Activated naive CD4-positive, alpha-beta T cell treated with anti-CD3 and anti-CD28 coated beads for 36 hours (primary cell): ENCODE data around the gene MDP1. TPM values are rescaled to one million over a fixed set of nuclear protein-coding genes. Genes with fewer than 3 reads are reported as not detected.
"Not testable (repeated sequence)": the region's sequence is repeated elsewhere in the genome, so short reads cannot be mapped to it uniquely, and the experiment has no call there.

Source experiments
- CTCF ChIA-PET: fragments of 350-600 bp; sonication (Branson Sonifier 250); formaldehyde crosslinking; loops from one replicate; lab custom pipeline; 2021; ENCODE audit warnings: antibody characterized with exemption; lab: Charles Lee
- DNase-seq: peaks from one replicate; pipeline ENCODE4 v3.0.0-alpha.2; 2020
- H3K27ac Mint-ChIP-seq: one replicate; pipeline ENCODE4 v1.8.0; 2021; ENCODE audit warnings: mild to moderate bottlenecking, mixed read lengths
- H3K27me3 Mint-ChIP-seq: one replicate; pipeline ENCODE4 v1.8.0; 2021; ENCODE audit warnings: low read depth, mixed read lengths
- H3K36me3 Mint-ChIP-seq: one replicate; pipeline ENCODE4 v1.8.0; 2021; ENCODE audit warnings: low read depth, mixed read lengths
- H3K4me1 Mint-ChIP-seq: one replicate; pipeline ENCODE4 v1.8.0; 2021; ENCODE audit warnings: low read depth, mixed read lengths
- H3K4me3 Mint-ChIP-seq: one replicate; pipeline ENCODE4 v1.8.0; 2021; ENCODE audit warnings: mild to moderate bottlenecking, moderate library complexity, mixed read lengths
- H3K9me3 Mint-ChIP-seq: one replicate; pipeline ENCODE4 v1.8.0; 2021; ENCODE audit warnings: mixed read lengths
- intact Hi-C: fragments of 100-400 bp; cut with micrococcal nuclease; formaldehyde crosslinking; loops from one replicate; pipeline ENCODE4 v1.15.1; 2023
- total RNA-seq, 2 experiments: library from RNA; stranded (reverse); gene quantifications; one replicate each; pipeline ENCODE4 v1.2.3, GENCODE V29; 2021

MDP1 gene
- total RNA-seq, 2 experiments from 2014 or later = 10.2 to 13.6 TPM

DNA sequence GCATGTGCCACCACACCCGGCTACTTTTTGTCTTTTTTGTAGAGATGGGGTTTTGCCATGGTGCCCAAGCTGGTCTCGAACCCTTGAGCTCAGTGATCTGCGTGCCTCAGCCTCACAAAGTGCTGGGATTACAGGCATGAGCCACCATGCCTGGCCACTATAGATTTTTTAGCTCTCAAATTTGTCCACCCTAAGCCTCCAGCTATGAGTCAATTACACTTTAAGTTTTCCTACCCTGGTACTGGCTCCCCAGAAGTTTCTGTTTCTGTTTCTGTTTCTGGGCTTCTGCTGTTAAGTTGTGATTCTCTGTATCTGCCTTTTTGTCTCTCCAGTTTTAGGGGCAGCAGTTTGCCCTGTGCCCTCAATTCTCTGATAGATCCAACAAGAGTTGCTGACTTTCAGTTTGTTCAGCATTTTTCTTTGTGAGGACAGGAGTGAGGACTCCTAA, 30.9 kb upstream of the MDP1 start:
- no peaks in the 10 kb centered on the region for H3K27me3 Mint-ChIP-seq
- CTCF ChIA-PET = interaction anchor here (0.6 to 9.5 kb wide), 17 partner anchors 11 to 185 kb away, joined by 3 to 310 read pairs (median 8); partner anchors contain the start of genes CIDEB, DHRS1, LTB4R2 and MDP1
- H3K4me1 Mint-ChIP-seq = peaks cover 36% of the 10 kb centered on the region
- peak overlapping the region; percentile 83 for H3K27ac Mint-ChIP-seq
- no peaks in the 10 kb centered on the region for H3K9me3 Mint-ChIP-seq
- H3K4me3 Mint-ChIP-seq = peak overlapping the region; percentile 31
- DNase-seq = peak; percentile 40
- peaks cover 5% of the 10 kb centered on the region for H3K36me3 Mint-ChIP-seq
- intact Hi-C loops = no loop called here

DNA sequence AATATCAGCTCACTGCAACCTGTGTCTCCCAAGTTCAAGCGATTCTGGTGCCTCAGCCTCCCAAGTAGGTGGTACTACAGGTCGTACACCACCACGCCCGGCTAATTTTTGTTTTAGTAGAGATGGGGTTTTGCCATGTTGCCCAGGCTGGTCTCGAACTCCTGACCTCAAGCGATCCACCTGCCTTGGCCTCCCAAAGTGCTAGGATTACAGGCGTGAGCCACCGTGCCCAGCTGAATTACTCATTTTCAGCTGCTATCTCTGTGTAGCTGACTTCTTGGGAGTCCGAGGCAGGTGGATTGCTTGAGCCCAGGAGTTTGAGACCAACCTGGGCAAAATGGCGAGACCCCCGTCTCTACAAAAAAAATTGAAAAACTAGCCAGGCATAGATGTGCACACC, 29.5 kb upstream of the MDP1 start:
- H3K27ac Mint-ChIP-seq, H3K4me3 Mint-ChIP-seq, H3K9me3 Mint-ChIP-seq, DNase-seq, H3K27me3 Mint-ChIP-seq, intact Hi-C loops: not testable (repeated sequence)
- Mint-ChIP-seq H3K4me1 (peaks cover 39% of the 10 kb centered on the region), H3K36me3 (peaks cover 13% of the 10 kb centered on the region)
- CTCF ChIA-PET = interaction anchor here (0.7 to 9.5 kb wide), 10 partner anchors 25 to 186 kb away, joined by 3 to 310 read pairs (median 6); partner anchors contain the start of genes CIDEB, DHRS1, LTB4R2 and MDP1

DNA sequence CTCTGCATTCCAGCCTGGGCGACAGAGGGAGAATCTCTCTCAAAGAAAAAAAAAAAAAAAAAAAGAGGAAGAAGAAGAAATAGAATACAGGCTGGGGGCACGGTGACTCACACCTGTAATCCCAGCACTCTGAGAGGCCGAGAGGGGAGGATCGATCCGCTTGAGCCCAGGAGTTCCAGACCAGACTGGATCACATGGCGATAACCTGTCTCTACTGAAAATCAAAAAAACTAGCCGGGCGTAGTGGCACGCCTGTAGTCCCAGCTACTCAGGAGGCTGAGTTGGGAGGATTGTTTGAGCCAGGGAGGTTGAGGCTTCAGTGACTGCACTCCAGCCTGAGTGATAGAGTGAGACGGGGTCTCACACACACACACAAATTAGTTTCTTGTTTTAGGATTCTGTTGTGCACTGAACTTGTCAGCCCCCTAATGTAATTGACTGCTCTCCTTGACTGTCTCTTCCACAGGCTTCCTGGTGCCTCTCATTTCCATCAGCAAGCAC, 27.5 kb upstream of the MDP1 start:
- Mint-ChIP-seq H3K4me3 (peak overlapping the region; percentile 97), H3K36me3 (peaks cover 22% of the 10 kb centered on the region), H3K27ac (peak overlapping the region; percentile 100), H3K4me1 (peaks cover 47% of the 10 kb centered on the region), H3K9me3 (no peaks in the 10 kb centered on the region), H3K27me3 (no peaks in the 10 kb centered on the region)
- intact Hi-C loops = loop anchor here (1.0 to 2.0 kb wide), 5 partner anchors 45 to 185 kb away; no protein-coding TSS in a partner anchor
- no peak for DNase-seq
- CTCF ChIA-PET = interaction anchor here (0.7 to 9.5 kb wide), 27 partner anchors 8 to 368 kb away, joined by 3 to 310 read pairs (median 9); partner anchors contain the start of genes CHMP4A, CIDEB, DHRS1 and GMPR2

DNA sequence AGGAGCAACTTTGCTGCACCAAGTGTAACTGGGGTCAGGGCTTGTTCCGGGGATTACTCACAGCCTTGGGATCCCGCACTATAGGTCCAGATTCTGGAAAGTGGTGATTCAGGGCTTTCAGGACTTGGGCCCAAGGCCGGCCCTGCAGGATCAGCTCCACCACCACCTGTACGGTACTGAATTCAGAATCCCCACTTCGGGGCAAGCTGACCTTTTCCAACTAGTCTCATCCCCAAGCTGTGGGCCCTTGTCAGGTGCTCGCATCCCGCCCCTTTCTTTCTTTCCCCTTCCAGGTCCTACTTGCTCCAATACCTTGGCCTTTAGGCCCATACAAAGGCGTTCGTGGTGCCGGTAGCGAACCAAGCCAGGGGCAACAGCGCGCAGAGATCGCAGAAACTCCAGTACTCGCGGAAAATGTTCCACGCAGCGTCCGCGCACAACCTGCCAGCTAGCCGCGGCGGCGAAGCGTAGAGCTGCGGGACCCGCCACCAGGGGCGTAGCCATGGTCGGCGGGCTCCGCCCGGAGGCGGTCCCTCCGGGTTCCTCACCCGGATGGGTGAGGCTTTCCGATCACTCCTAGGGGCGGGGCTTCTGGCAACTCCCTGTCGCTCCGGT, 26.1 kb upstream of the MDP1 start:
- intact Hi-C loops = loop anchor here (1.0 to 2.0 kb wide), 14 partner anchors 10 to 228 kb away; partner anchors contain the start of genes DCAF11, EMC9, GMPR2 and IPO4
- CTCF ChIA-PET = interaction anchor here (0.7 to 9.5 kb wide), 34 partner anchors 8 to 195 kb away, joined by 3 to 310 read pairs (median 7); partner anchors contain the start of genes CHMP4A, CIDEB, DCAF11 and DHRS1
- Mint-ChIP-seq H3K9me3 (no peaks in the 10 kb centered on the region), H3K27me3 (no peaks in the 10 kb centered on the region), H3K27ac (peak overlapping the region; percentile 100), H3K4me3 (peak overlapping the region; percentile 97), H3K36me3 (peaks cover 34% of the 10 kb centered on the region), H3K4me1 (peaks cover 49% of the 10 kb centered on the region)
- peak; percentile 94 for DNase-seq

DNA sequence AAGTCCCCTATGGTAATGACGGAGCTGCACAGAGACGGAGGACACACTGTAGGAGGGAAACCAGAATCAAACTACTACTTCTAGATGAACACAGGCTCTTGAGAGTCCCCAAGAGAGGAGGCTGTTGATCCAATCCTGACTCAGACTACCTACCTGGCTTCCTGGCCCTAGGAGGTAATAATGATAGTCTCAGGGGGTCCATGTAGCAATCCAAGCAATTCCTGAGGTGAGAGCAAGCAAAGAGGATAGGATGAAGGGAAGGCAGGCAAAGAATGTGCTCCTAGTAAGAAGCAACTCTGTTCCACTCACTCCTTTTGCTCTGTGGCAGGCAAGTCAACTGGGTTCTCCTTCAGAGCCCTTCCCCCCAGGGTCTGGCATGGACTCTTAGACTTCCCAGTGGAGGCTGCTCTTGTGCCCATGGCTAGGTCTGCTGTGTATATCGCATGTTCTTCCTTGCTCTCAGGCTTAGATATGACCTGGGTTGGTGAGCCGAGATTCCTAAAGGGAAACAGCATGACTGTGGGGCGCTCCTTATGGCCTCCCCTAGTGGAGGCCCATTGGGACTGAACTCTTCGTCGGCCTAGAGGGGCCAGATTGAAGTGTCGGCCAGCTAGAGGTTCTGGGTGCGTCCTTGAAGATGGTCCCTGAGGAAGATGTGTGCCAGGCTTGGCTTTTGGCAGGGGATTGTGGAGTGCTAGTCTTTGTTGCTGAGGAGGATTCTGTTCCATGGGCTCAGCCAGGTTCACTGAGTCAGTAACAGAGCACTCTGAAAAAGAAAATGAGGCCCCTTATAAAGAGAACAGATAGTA, 24.4 kb upstream of the MDP1 start:
- no peaks in the 10 kb centered on the region for H3K9me3 Mint-ChIP-seq
- H3K36me3 Mint-ChIP-seq = peaks cover 36% of the 10 kb centered on the region
- H3K4me1 Mint-ChIP-seq = peaks cover 53% of the 10 kb centered on the region
- H3K4me3 Mint-ChIP-seq = peak overlapping the region; percentile 97
- CTCF ChIA-PET = interaction anchor here (0.7 to 9.5 kb wide), 7 partner anchors 21 to 93 kb away, joined by 3 to 310 read pairs (median 19); partner anchors contain the start of genes CHMP4A, CIDEB, DHRS1 and LTB4R2
- peak overlapping the region; percentile 79 for H3K27ac Mint-ChIP-seq
- no peaks in the 10 kb centered on the region for H3K27me3 Mint-ChIP-seq
- intact Hi-C loops = no loop called here
- DNase-seq = no peak

DNA sequence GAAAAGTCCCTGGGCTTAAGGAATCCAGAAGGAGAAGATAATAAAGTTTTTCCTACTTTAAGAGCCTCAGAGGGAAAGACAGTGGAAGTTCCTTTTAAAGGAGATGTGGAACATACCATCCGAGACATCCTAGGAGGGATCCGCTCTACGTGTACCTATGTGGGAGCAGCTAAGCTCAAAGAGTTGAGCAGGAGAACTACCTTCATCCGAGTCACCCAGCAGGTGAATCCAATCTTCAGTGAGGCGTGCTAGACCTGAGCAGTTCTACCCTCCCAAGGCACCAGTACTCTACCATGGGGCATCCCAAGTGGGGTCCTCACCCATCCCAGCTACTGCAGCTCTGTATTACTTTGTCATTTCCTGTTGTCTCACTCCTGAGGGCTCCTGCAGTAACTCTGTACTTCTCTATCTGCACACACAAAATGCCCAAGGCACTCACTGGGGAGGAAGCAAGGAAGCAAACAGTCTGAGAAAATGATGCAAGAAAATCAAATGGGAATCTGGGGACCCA, 22.7 kb upstream of the MDP1 start:
- Mint-ChIP-seq H3K27ac (peak overlapping the region; percentile 79), H3K36me3 (peaks cover 42% of the 10 kb centered on the region), H3K9me3 (no peaks in the 10 kb centered on the region), H3K4me1 (peaks cover 66% of the 10 kb centered on the region), H3K4me3 (no peak overlapping the region), H3K27me3 (no peaks in the 10 kb centered on the region)
- intact Hi-C loops = no loop called here
- no peak for DNase-seq
- CTCF ChIA-PET = interaction anchor here (0.6 to 4.0 kb wide), 6 partner anchors 14 to 193 kb away, joined by 3 to 24 read pairs (median 6); partner anchors contain the start of genes CIDEB and MDP1

DNA sequence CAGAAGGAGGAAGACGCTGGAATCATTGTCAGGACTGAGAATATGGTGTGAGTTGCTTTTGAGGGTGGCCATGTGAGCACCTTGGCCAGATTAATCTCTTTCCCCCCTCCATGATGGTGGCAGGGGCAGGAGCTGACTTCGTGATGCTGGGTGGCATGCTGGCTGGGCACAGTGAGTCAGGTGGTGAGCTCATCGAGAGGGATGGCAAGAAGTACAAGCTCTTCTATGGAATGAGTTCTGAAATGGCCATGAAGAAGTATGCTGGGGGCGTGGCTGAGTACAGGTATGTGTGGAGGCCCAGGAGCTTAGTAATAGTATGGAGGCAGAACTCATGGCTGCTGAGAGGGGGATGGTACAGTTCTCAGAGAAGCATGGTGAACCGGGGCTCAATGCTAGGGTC, 22.3 kb upstream of the MDP1 start:
- H3K4me1 Mint-ChIP-seq = peaks cover 68% of the 10 kb centered on the region
- intact Hi-C loops = no loop called here
- H3K27me3 Mint-ChIP-seq = no peaks in the 10 kb centered on the region
- H3K36me3 Mint-ChIP-seq = peaks cover 42% of the 10 kb centered on the region
- CTCF ChIA-PET = interaction anchor here (0.9 to 4.0 kb wide), 5 partner anchors 13 to 193 kb away, joined by 3 to 24 read pairs (median 6); partner anchors contain the start of genes CIDEB and MDP1
- no peak overlapping the region for H3K4me3 Mint-ChIP-seq
- no peak for DNase-seq
- H3K27ac Mint-ChIP-seq = peak overlapping the region; percentile 79
- H3K9me3 Mint-ChIP-seq = no peaks in the 10 kb centered on the region

DNA sequence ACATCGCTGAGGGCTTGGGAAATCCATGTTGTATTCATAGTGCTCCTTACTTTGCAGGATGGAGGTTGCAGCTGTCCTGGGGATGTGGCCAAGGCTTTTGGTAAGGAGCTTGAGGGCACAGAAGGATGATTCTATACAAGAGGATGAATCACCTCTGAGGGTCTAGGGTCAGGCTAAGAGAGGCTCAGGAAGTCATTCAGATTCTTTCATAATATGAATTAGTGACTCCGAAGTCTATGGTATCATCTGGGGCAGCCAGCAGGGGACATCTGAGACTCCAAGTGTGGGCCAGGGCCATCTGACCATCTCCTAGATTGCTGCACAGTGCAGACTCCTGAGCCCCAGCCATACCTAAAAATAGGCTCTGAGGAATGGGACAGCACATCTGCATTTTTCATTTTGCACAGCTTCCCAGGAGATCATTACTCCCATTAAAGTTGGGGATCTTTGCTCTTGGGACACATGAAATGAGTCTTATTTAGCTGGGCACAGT, 21.6 kb upstream of the MDP1 start:
- H3K27me3 Mint-ChIP-seq = no peaks in the 10 kb centered on the region
- peak overlapping the region; percentile 79 for H3K27ac Mint-ChIP-seq
- intact Hi-C loops = no loop called here
- peaks cover 69% of the 10 kb centered on the region for H3K4me1 Mint-ChIP-seq
- no peak overlapping the region for H3K4me3 Mint-ChIP-seq
- DNase-seq = no peak
- peaks cover 42% of the 10 kb centered on the region for H3K36me3 Mint-ChIP-seq
- H3K9me3 Mint-ChIP-seq = no peaks in the 10 kb centered on the region
- CTCF ChIA-PET = interaction anchor here (1.4 to 4.0 kb wide), 4 partner anchors 13 to 70 kb away, joined by 3 to 24 read pairs (median 10); partner anchors contain the start of genes CIDEB and MDP1

DNA sequence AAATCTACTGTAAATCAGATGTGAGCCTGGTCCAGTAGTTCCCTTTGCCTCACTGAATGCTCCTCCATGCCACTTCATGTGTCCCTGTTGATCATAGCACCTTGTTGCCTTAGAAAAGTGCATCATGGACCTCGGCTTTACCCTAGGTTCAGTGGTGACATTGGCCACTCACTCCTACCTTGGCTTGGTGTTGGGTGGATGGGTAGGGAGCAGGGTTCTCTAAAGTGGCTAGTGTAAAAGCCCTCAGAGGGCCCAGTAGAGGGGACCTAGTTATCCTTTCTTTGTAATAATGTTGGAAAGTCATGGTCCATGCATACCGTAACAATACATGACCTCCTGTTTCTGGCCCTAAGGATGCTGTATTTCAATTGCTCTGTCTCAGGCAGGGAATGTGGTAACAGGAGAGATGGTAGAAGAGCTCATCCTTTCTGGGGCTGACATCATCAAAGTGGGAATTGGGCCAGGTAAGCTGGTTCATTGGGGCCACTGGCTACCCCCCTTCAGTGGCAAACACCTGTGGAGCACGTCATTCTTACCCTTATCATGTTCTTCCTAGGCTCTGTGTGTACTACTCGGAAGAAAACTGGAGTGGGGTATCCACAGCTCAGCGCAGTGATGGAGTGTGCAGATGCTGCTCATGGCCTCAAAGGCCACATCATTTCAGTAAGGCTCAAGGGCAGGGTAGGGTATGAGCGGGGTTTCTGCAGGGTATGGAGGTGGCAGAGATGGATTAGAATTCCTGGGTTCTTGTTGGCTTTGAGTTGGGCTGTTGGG, 21.0 kb upstream of the MDP1 start:
- H3K4me3 Mint-ChIP-seq = no peak overlapping the region
- H3K9me3 Mint-ChIP-seq = no peaks in the 10 kb centered on the region
- H3K4me1 Mint-ChIP-seq = peaks cover 67% of the 10 kb centered on the region
- H3K27me3 Mint-ChIP-seq = no peaks in the 10 kb centered on the region
- CTCF ChIA-PET = interaction anchor here (1.4 to 4.0 kb wide), 3 partner anchors 12 to 71 kb away, joined by 3 to 24 read pairs (median 17); partner anchors contain the start of gene CIDEB
- intact Hi-C loops = no loop called here
- peaks cover 40% of the 10 kb centered on the region for H3K36me3 Mint-ChIP-seq
- no peak for DNase-seq
- peak overlapping the region; percentile 2 for H3K27ac Mint-ChIP-seq

DNA sequence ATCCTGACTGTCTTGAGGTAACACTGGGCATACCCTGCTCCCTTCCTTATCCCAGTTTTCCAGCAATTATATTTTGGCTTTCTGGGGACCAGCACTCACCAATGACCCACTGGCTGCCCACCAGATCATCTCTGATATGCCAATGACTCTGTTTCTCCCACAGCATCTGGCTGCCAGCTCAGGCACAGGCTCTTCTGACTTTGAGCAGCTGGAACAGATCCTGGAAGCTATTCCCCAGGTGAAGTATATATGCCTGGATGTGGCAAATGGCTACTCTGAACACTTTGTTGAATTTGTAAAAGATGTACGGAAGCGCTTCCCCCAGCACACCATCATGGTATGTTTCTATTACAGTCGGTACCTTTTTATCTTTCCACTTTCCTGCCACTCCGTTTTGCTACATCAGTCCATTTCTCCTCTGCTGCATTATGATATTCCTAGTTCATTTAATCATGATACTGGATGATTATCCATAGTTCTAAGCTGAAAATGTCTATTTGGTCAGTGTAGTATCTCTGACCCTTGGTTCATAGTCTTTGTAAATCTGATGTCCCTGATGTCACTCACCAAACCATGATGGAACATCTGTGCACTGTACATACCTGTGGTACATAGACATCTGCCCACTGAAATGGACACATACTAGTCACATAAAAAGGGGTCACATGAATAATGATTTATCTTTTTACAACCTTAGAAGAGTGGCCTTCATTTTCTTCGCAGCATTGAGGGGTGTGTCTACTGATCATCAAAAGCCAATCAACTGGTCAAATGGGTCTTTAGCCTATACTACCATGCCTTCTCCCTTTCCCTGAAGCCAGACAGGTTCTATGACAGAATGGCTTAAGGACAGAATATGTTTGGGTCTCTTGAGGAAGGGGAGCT, 20.2 kb upstream of the MDP1 start:
- no peaks in the 10 kb centered on the region for H3K27me3 Mint-ChIP-seq
- DNase-seq = no peak

More for the DNA sequence above, 20.2 kb upstream of the MDP1 start:
- no peak overlapping the region for H3K4me3 Mint-ChIP-seq
- peaks cover 39% of the 10 kb centered on the region for H3K36me3 Mint-ChIP-seq
- peaks cover 70% of the 10 kb centered on the region for H3K4me1 Mint-ChIP-seq
- H3K9me3 Mint-ChIP-seq = no peaks in the 10 kb centered on the region
- intact Hi-C loops = no loop called here
- peak overlapping the region; percentile 1 for H3K27ac Mint-ChIP-seq
- CTCF ChIA-PET = interaction anchor here (1.2 to 4.0 kb wide), 5 partner anchors 20 to 72 kb away, joined by 3 to 24 read pairs (median 7); partner anchors contain the start of genes CIDEB, MDP1 and RABGGTA
